ENCODE measurements around the gene DHRS1. TPM values are rescaled to one million over a fixed set of nuclear protein-coding genes. Genes with fewer than 3 reads are reported as not detected.
A peak's percentile ranks its signal among the peaks of the same experiment; 100 is the strongest.

Gene DHRS1
- total RNA-seq, 1 donor from 2014 or later = 28.0 TPM

GRCh38 chr14:24335461-24336171, 36.0 kb upstream of the DHRS1 start:
- Histone ChIP-seq H3K4me3 (peak overlapping the region; percentile 51), H3K27ac (peak overlapping the region; percentile 44), H3K4me1 (peaks cover 57% of the 10 kb centered on the region), H3K27me3 (peaks cover 10% of the 10 kb centered on the region), H3K9me3 (no peaks in the 10 kb centered on the region), H3K36me3 (no peaks in the 10 kb centered on the region)
- no peak for TF ChIP-seq CTCF (IDR thresholded peaks at IDR 0.05)
- ATAC-seq (no peak), DNase-seq (peak; percentile 31)
- intact Hi-C loops (cut with DNase I) = no loop called here

- intact Hi-C loops (cut with DNase I) = loop anchor here (5.0 kb wide), 1 partner anchor 98 kb away; no protein-coding TSS in a partner anchor
- DNase-seq = no peak
These were observed 35.1 kb upstream of the DHRS1 start, which contains the start of gene ADCY4 for GRCh38 chr14:24334431-24335291. ADCY4 (minus strand) TSS chr14:24335071; CDS start chr14:24334652, 419 bp downstream.

GRCh38 chr14:24332268-24332993, 32.9 kb upstream of the DHRS1 start:
- H3K36me3 ChIP-seq = no peaks in the 10 kb centered on the region
- H3K9me3 ChIP-seq = no peaks in the 10 kb centered on the region
- TF ChIP-seq CTCF (IDR thresholded peaks at IDR 0.05) = peak; percentile 75
- peaks cover 10% of the 10 kb centered on the region for H3K27me3 ChIP-seq
- peak; percentile 73 for ATAC-seq
- H3K4me1 ChIP-seq = peaks cover 67% of the 10 kb centered on the region
- H3K4me3 ChIP-seq = peak overlapping the region; percentile 37
- no peak overlapping the region for H3K27ac ChIP-seq
- peak; percentile 82 for DNase-seq
- intact Hi-C loops (cut with DNase I) = loop anchor here (5.0 kb wide), 1 partner anchor 100 kb away; no protein-coding TSS in a partner anchor

More at GRCh38 chr14:24334431-24335291, 35.1 kb upstream of the DHRS1 start, which contains the start of gene ADCY4:
- ATAC-seq = no peak
- H3K27me3 ChIP-seq = peaks cover 10% of the 10 kb centered on the region
- no peaks in the 10 kb centered on the region for H3K36me3 ChIP-seq
- H3K4me3 ChIP-seq = peak within 1 kb of the TSS; percentile 51
- H3K9me3 ChIP-seq = no peaks in the 10 kb centered on the region
- H3K27ac ChIP-seq = peak within 1 kb of the TSS; percentile 79
- no peak for TF ChIP-seq CTCF (IDR thresholded peaks at IDR 0.05)
- H3K4me1 ChIP-seq = peaks cover 65% of the 10 kb centered on the region

- ATAC-seq (no peak), DNase-seq (no peak)
- Histone ChIP-seq H3K4me3 (no peak overlapping the region), H3K4me1 (peaks cover 72% of the 10 kb centered on the region), H3K36me3 (no peaks in the 10 kb centered on the region), H3K9me3 (no peaks in the 10 kb centered on the region), H3K27ac (no peak overlapping the region), H3K27me3 (peaks cover 10% of the 10 kb centered on the region)
- intact Hi-C loops (cut with DNase I) = loop anchor here (5.0 kb wide), 1 partner anchor 101 kb away; no protein-coding TSS in a partner anchor
- no peak for TF ChIP-seq CTCF (IDR thresholded peaks at IDR 0.05)
These were observed 32.2 kb upstream of the DHRS1 start for GRCh38 chr14:24331731-24332267.
